Measurements from ENCODE around the gene BAHCC1. TPM values are rescaled to one million over a fixed set of nuclear protein-coding genes. Genes with fewer than 3 reads are reported as not detected.
A peak's percentile ranks its signal among the peaks of the same experiment; 100 is the strongest.

BAHCC1 gene
- total RNA-seq, 2 donors from 2014 or later: 41.2 to 69.6 TPM

- H3K27ac ChIP-seq: no peak overlapping the region
- H3K36me3 ChIP-seq: no peaks in the 10 kb centered on the region
- TF ChIP-seq, protein P1, sequence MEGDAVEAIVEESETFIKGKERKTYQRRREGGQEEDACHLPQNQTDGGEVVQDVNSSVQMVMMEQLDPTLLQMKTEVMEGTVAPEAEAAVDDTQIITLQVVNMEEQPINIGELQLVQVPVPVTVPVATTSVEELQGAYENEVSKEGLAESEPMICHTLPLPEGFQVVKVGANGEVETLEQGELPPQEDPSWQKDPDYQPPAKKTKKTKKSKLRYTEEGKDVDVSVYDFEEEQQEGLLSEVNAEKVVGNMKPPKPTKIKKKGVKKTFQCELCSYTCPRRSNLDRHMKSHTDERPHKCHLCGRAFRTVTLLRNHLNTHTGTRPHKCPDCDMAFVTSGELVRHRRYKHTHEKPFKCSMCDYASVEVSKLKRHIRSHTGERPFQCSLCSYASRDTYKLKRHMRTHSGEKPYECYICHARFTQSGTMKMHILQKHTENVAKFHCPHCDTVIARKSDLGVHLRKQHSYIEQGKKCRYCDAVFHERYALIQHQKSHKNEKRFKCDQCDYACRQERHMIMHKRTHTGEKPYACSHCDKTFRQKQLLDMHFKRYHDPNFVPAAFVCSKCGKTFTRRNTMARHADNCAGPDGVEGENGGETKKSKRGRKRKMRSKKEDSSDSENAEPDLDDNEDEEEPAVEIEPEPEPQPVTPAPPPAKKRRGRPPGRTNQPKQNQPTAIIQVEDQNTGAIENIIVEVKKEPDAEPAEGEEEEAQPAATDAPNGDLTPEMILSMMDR (IDR thresholded peaks at IDR 0.05): no peak
- no peaks in the 10 kb centered on the region for H3K27me3 ChIP-seq (replicated peaks; ENCODE audit: insufficient read depth)
- peaks cover 8 to 12% of the 10 kb centered on the region in 2 donors for H3K4me1 ChIP-seq (ENCODE audit: control insufficient read depth in 1 of 2, low read depth in 2 of 2)
- DNase-seq (ENCODE audit: low spot score) (no peak), ATAC-seq (ENCODE audit: insufficient number of reproducible peaks, low FRiP score, low read depth) (no peak)
- H3K4me3 ChIP-seq: no peak overlapping the region
- H3K9me3 ChIP-seq: no peaks in the 10 kb centered on the region
Measured at GRCh38 chr17:81370294-81370693, 25.0 kb upstream of the BAHCC1 start.

GRCh38 chr17:81371910-81372760 lies 23.1 kb upstream of the BAHCC1 start:
- H3K36me3 ChIP-seq: no peaks in the 10 kb centered on the region
- no peak for ATAC-seq (ENCODE audit: insufficient number of reproducible peaks, low FRiP score, low read depth)
- no peaks in the 10 kb centered on the region for H3K27me3 ChIP-seq (replicated peaks; ENCODE audit: insufficient read depth)
- TF ChIP-seq, protein P1 (IDR thresholded peaks at IDR 0.05): peak; percentile 14
- DNase-seq (ENCODE audit: low spot score): no peak
- no peak overlapping the region for H3K4me3 ChIP-seq
- no peak overlapping the region for H3K27ac ChIP-seq
- H3K4me1 ChIP-seq (ENCODE audit: control insufficient read depth in 1 of 2, low read depth in 2 of 2): no peaks in the 10 kb centered on the region
- no peaks in the 10 kb centered on the region for H3K9me3 ChIP-seq

DNA sequence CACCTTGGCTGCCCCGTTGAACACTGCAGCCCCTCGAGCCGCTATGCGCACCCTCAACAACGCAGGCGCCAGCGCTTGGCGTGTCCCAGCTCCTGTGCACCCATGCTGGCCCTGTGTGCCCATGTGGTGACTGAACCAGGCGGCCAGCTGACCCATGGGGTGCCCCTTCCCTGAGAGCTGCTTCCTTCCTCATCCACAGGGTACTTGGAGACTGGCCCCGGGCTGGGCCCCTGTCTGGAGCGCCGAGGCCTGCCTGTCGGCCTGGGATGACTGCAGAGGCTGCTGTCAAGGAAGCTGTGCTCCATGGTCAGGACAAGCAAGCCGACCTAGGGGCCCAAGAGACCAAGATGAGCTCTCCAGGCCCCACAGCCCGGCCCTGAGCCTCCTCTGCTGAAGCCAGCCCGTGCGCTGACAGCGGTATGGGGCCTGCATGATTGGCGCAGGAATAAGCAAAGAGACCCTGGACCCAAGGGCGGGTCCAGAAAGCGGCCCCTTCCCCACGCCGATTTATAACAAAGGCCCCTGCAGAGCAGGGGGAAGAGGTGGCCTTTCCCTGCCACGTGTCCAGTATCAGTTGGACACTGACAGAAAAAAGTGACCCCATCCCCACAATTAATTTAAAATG lies 21.6 kb upstream of the BAHCC1 start:
- H3K36me3 ChIP-seq: no peaks in the 10 kb centered on the region
- H3K4me1 ChIP-seq (ENCODE audit: control insufficient read depth in 1 of 2, low read depth in 2 of 2): no peaks in the 10 kb centered on the region
- H3K27ac ChIP-seq: no peak overlapping the region
- ATAC-seq (ENCODE audit: insufficient number of reproducible peaks, low FRiP score, low read depth): no peak
- DNase-seq (ENCODE audit: low spot score): no peak
- no peak overlapping the region for H3K4me3 ChIP-seq
- H3K9me3 ChIP-seq: no peaks in the 10 kb centered on the region
- TF ChIP-seq, protein P1 (IDR thresholded peaks at IDR 0.05): no peak
- no peaks in the 10 kb centered on the region for H3K27me3 ChIP-seq (replicated peaks; ENCODE audit: insufficient read depth)

DNA sequence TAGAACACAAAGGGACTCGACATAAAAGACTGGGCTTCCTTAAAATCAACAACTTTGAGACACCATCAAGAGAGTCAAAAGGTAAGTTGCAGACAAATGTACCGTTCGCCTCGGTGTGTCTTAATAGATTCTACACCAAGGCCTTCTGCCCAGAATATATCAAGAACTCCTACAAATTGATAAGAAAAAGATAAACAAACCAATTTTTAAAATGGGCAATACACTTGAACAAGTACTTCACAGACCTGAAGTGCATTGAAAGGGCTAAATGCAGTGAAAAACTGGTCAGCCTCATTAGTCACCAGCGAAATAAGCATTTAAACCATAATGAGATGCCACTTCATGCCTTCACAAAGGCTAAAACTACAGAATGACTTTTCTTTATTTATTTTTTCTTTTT lies 20.4 kb upstream of the BAHCC1 start:
- DNase-seq (ENCODE audit: low spot score): no peak
- H3K36me3 ChIP-seq: no peaks in the 10 kb centered on the region
- H3K27ac ChIP-seq: no peak overlapping the region
- no peaks in the 10 kb centered on the region for H3K9me3 ChIP-seq
- H3K4me3 ChIP-seq: no peak overlapping the region
- no peak for ATAC-seq (ENCODE audit: insufficient number of reproducible peaks, low FRiP score, low read depth)
- H3K27me3 ChIP-seq (replicated peaks; ENCODE audit: insufficient read depth): no peaks in the 10 kb centered on the region
- no peaks in the 10 kb centered on the region for H3K4me1 ChIP-seq (ENCODE audit: control insufficient read depth in 1 of 2, low read depth in 2 of 2)
- TF ChIP-seq, protein P1 (IDR thresholded peaks at IDR 0.05): no peak

GRCh38 chr17:81376946-81377714 lies 18.1 kb upstream of the BAHCC1 start:
- Histone ChIP-seq H3K36me3 (no peaks in the 10 kb centered on the region), H3K4me3 (no peak overlapping the region), H3K27ac (no peak overlapping the region), H3K27me3 (replicated peaks; ENCODE audit: insufficient read depth) (no peaks in the 10 kb centered on the region), H3K4me1 (ENCODE audit: control insufficient read depth in 1 of 2, low read depth in 2 of 2) (no peaks in the 10 kb centered on the region), H3K9me3 (no peaks in the 10 kb centered on the region)
- no peak for ATAC-seq (ENCODE audit: insufficient number of reproducible peaks, low FRiP score, low read depth)
- TF ChIP-seq, protein P1 (IDR thresholded peaks at IDR 0.05): no peak
- DNase-seq (ENCODE audit: low spot score): no peak
